Brain microvascular endothelial cell (primary cell): ENCODE results near the gene DUSP22.

Experiments used
- DNase-seq: peaks from one replicate; pipeline ENCODE4 v3.0.0-alpha.2; 2020
- H3K27ac ChIP-seq: fragments of 250-450 bp; sonication (Bioruptor Pico); 2 replicates; pipeline ENCODE4 v1.5.1; 2020; ENCODE audit warnings: mild to moderate bottlenecking, moderate library complexity
- H3K27me3 ChIP-seq: fragments of 250-450 bp; sonication (Bioruptor Pico); replicated peaks from 2 replicates; pipeline ENCODE4 v1.5.1; 2020; ENCODE audit warnings: mild to moderate bottlenecking
- H3K36me3 ChIP-seq: fragments of 250-450 bp; sonication (Bioruptor Pico); replicated peaks from 2 replicates; pipeline ENCODE4 v1.5.1; 2020; ENCODE audit warnings: mild to moderate bottlenecking
- H3K4me3 ChIP-seq: 2 replicates; pipeline ENCODE4 v1.5.1; 2011; ENCODE audit warnings: low read depth, mild to moderate bottlenecking, control low read depth, low read length, moderate library complexity
- CTCF ChIP-seq: IDR thresholded peaks from 2 replicates; pipeline ENCODE4 v1.5.1; 2011; ENCODE audit warnings: low read depth, mild to moderate bottlenecking, moderate library complexity, low read length, control low read depth, inconsistent platforms; ENCODE audit errors: missing control alignments
- in situ Hi-C: cut with HindIII; loops from 2 replicates; pipeline ENCODE4 v1.10.0; 2017; ENCODE audit warnings: low sequenced_read_pairs, low pct_ligation_motif_present

The DUSP22 gene

DNA sequence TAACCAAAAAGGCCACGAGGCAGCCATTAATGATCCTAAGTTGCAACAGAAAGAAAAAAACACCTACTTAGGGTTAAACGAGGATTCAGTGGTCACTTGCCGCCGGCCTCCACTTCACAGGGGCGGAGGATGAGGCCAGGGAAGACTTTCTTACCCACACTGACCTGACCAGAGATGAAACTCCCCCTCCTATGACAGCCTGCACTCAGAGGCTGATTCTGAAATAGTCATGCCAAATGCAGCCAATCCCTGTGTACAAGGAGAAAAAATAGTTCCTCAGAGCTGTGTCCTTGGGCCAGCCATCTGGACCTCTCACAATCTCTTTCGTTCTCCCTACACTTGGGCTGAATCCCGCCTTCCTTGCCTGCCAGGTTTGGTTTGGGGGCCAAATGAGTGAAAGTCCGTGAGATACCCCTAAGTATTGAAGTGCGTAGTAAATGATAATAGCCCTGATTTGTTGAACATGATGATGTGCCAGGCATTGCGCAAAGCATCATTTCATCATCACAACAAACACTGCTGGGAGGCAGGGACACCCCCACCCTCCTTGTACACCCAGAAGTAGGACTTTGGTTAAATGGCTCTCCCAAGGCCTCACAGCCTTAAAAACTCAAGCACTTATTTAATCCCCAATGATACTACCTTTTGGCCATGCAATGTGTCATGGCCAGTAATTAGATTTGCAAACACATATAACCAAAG, 96.1 kb downstream of the DUSP22 start:
- Histone ChIP-seq H3K27me3 (peaks cover 53% of the 10 kb centered on the region), H3K36me3 (no peaks in the 10 kb centered on the region), H3K4me3 (no peak overlapping the region), H3K27ac (no peak overlapping the region)
- in situ Hi-C loops: no loop called here
- no peak for DNase-seq
- TF ChIP-seq CTCF: no peak

DNA sequence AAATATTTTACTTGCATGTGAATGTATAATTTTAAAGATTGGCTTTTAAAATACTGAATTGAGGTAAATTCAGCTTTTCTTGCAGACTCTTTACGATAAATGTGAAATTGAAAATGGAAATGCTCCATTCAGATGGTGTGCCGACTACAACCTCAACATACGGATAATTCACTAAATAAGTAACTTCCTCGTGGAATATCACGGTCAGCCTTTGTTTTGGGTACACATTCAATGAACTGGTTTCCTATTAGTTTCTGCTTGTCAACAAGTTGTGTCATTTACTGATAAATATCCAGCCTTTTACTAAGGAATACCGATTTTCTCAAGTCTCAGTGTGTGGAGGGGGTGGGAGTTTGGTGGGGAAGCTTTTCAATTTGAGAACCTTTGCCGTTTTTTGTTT, 96.9 kb downstream of the DUSP22 start:
- DNase-seq: no peak
- peaks cover 61% of the 10 kb centered on the region for H3K27me3 ChIP-seq
- no peaks in the 10 kb centered on the region for H3K36me3 ChIP-seq
- TF ChIP-seq CTCF: no peak
- in situ Hi-C loops: no loop called here
- H3K4me3 ChIP-seq: no peak overlapping the region
- no peak overlapping the region for H3K27ac ChIP-seq

- no peak for DNase-seq
- Histone ChIP-seq H3K4me3 (no peak overlapping the region), H3K27me3 (peaks cover 66% of the 10 kb centered on the region), H3K27ac (no peak overlapping the region), H3K36me3 (no peaks in the 10 kb centered on the region)
- in situ Hi-C loops: no loop called here
- TF ChIP-seq CTCF: no peak
Observed at GRCh38 chr6:389622-390021, 97.3 kb downstream of the DUSP22 start.

DNA sequence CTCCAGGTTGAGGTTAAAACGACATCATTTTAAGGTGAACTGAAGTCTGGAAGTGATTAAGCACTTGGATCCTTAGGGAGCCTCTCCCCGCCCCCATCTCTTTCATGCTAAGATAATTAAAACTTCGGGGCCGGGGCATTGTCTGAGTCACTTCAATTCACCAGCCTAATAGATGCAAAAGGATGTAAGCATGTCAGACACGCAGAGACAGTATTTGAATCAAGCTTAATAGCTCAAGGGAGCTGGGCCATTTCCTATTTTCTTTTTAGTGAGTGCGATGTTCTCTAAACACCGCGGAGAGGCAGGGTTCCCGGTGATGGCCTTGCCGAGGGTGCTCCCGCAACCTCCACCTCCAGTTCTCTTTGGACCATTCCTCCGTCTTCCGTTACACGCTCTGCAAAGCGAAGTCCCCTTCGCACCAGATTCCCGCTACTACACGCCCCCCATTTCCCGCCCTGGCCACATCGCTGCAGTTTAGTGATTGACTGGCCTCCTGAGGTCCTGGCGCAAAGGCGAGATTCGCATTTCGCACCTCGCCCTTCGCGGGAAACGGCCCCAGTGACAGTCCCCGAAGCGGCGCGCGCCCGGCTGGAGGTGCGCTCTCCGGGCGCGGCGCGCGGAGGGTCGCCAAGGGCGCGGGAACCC, 98.7 kb downstream of the DUSP22 start:
- DNase-seq: no peak
- in situ Hi-C loops: no loop called here
- H3K36me3 ChIP-seq: no peaks in the 10 kb centered on the region
- peak overlapping the region; percentile 17 for H3K4me3 ChIP-seq
- no peak overlapping the region for H3K27ac ChIP-seq
- TF ChIP-seq CTCF: no peak
- H3K27me3 ChIP-seq: peaks cover 76% of the 10 kb centered on the region

GRCh38 chr6:391559-392440, 99.5 kb downstream of the DUSP22 start, which contains the start of gene IRF4:
Gene IRF4, plus strand, starts transcription at chr6:391752. Its CDS starts 1,401 bp downstream, at chr6:393153.
- no peak for TF ChIP-seq CTCF
- H3K36me3 ChIP-seq: no peaks in the 10 kb centered on the region
- no peak for DNase-seq
- peak within 1 kb of the TSS; percentile 20 for H3K4me3 ChIP-seq
- no peak within 1 kb of the TSS for H3K27ac ChIP-seq
- peaks cover 76% of the 10 kb centered on the region for H3K27me3 ChIP-seq
- in situ Hi-C loops: no loop called here
